Measurements from ENCODE around the gene BRSK2. TPM values are rescaled to one million over a fixed set of nuclear protein-coding genes. Genes with fewer than 3 reads are reported as not detected.

Gene BRSK2
- total RNA-seq, 1 experiment from 2014 or later = 1.2 TPM

- no peak for ATAC-seq
Observed at GRCh38 chr11:1496091-1496760, 106.5 kb downstream of the BRSK2 start.

DNA sequence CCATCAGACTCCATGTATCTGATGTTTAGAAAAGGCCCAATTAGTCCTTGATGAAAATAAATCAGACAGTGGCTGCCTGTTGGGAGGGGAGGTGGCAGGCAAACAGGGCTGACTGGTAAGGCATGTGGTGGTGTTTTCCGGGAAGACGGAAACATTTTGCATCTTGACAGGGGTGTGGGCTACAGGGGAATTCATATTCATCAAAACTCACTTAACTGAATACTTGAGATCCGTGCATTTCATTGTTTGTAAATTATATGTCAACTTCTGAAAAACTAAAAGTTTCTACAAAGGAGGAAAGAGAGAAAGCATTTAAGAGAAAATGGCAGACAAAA is 107.0 kb downstream of the BRSK2 start:
- H2AFZ ChIP-seq (ENCODE audit: low read length) = no peak overlapping the region
- no peak overlapping the region for H3K4me2 ChIP-seq (ENCODE audit: low read length)
- 0 out of 2 replicates have a peak, but pooled peaks cover 6% of the 10 kb centered on the region for H3K4me1 ChIP-seq (ENCODE audit: insufficient read depth, low read length)
- no peak overlapping the region for H3K27ac ChIP-seq (ENCODE audit: low read length)
- H3K9me3 ChIP-seq (ENCODE audit: low read length) = no peaks in the 10 kb centered on the region
- no peaks in the 10 kb centered on the region for H3K9me2 ChIP-seq (replicated peaks; ENCODE audit: low read length)
- no peak for DNase-seq
- no peak for TF ChIP-seq CTCF (conservative IDR thresholded peaks at IDR 0.05; ENCODE audit: low read depth, low read length)
- no peak for TF ChIP-seq EZH2 (IDR thresholded peaks at IDR 0.05; ENCODE audit: low read length, unreplicated experiment)
- no peak for TF ChIP-seq EZH2phosphoT487 (IDR thresholded peaks at IDR 0.05; ENCODE audit: borderline replicate concordance, low read length)
- CTCF ChIA-PET = no interaction called here
- BruUV-seq (replicated peaks) = no TSS peak
- POLR2A ChIA-PET (ENCODE audit: unreplicated experiment) = no interaction called here
- H3K9ac ChIP-seq (ENCODE audit: low read length) = no peak overlapping the region
- intact Hi-C loops (cut with micrococcal nuclease) = no loop called here
- ATAC-seq = no peak
- peaks cover 74% of the 10 kb centered on the region for H3K79me2 ChIP-seq (ENCODE audit: low read length)
- H3K36me3 ChIP-seq (ENCODE audit: low read depth, low read length) = no peaks in the 10 kb centered on the region
- no peaks in the 10 kb centered on the region for H3F3A ChIP-seq (ENCODE audit: low read length, unreplicated experiment)
- H4K20me1 ChIP-seq (ENCODE audit: low read length) = no peaks in the 10 kb centered on the region; the same call in 1 of the 2 replicates
- H3K27me3 ChIP-seq (ENCODE audit: low read length) = no peaks in the 10 kb centered on the region
- no peak overlapping the region for H3K4me3 ChIP-seq (ENCODE audit: low read length)

More at GRCh38 chr11:1496091-1496760, 106.5 kb downstream of the BRSK2 start:
- no peaks in the 10 kb centered on the region for H3F3A ChIP-seq (ENCODE audit: low read length, unreplicated experiment)
- H4K20me1 ChIP-seq (ENCODE audit: low read length) = no peaks in the 10 kb centered on the region; the same call in 1 of the 2 replicates
- H3K9ac ChIP-seq (ENCODE audit: low read length) = no peak overlapping the region
- intact Hi-C loops (cut with micrococcal nuclease) = no loop called here
- H3K4me3 ChIP-seq (ENCODE audit: low read length) = no peak overlapping the region
- H3K4me2 ChIP-seq (ENCODE audit: low read length) = no peak overlapping the region
- CTCF ChIA-PET = no interaction called here
- POLR2A ChIA-PET (ENCODE audit: unreplicated experiment) = interaction anchor here (0.6 kb wide), 1 partner anchor 187 kb away, joined by 8 read pairs; no protein-coding TSS in a partner anchor
- TF ChIP-seq CTCF (conservative IDR thresholded peaks at IDR 0.05; ENCODE audit: low read depth, low read length) = no peak
- no peak for TF ChIP-seq EZH2phosphoT487 (IDR thresholded peaks at IDR 0.05; ENCODE audit: borderline replicate concordance, low read length)
- no peak for TF ChIP-seq EZH2 (IDR thresholded peaks at IDR 0.05; ENCODE audit: low read length, unreplicated experiment)
- no peak overlapping the region for H3K27ac ChIP-seq (ENCODE audit: low read length)
- no TSS peak for BruUV-seq (replicated peaks)
- no peaks in the 10 kb centered on the region for H3K36me3 ChIP-seq (ENCODE audit: low read depth, low read length)
- 0 out of 2 replicates have a peak, but pooled peaks cover 6% of the 10 kb centered on the region for H3K4me1 ChIP-seq (ENCODE audit: insufficient read depth, low read length)
- no peaks in the 10 kb centered on the region for H3K27me3 ChIP-seq (ENCODE audit: low read length)
- no peak for DNase-seq
- no peaks in the 10 kb centered on the region for H3K9me2 ChIP-seq (replicated peaks; ENCODE audit: low read length)
- no peaks in the 10 kb centered on the region for H3K9me3 ChIP-seq (ENCODE audit: low read length)
- no peak overlapping the region for H2AFZ ChIP-seq (ENCODE audit: low read length)
- H3K79me2 ChIP-seq (ENCODE audit: low read length) = peaks cover 77% of the 10 kb centered on the region

DNA sequence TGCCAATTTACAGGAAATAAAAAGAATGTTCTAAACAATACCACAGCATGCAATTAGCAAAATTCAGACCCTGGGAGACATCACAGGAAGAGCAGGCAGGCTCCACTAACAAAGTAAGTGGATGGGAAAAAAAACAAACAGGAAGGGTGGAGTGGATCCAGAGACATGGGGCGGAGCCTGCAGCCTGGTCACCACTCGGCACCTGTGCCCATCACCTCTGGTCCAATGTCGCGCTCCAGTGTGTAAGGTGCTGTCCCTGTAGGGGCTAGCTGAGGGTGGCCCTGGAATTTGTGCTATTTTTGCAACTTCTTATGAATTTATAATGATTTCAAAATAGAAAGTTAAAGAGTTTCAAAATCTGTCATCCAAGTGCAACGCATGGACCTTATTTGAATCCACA is 107.9 kb downstream of the BRSK2 start:
- intact Hi-C loops (cut with micrococcal nuclease) = no loop called here
- Histone ChIP-seq H3K4me1 (ENCODE audit: insufficient read depth, low read length) (0 out of 2 replicates have a peak, but pooled peaks cover 6% of the 10 kb centered on the region), H3K27ac (ENCODE audit: low read length) (no peak overlapping the region), H3K27me3 (ENCODE audit: low read length) (no peaks in the 10 kb centered on the region), H3F3A (ENCODE audit: low read length, unreplicated experiment) (no peaks in the 10 kb centered on the region), H3K9ac (ENCODE audit: low read length) (no peak overlapping the region), H3K9me3 (ENCODE audit: low read length) (no peaks in the 10 kb centered on the region), H2AFZ (ENCODE audit: low read length) (no peak overlapping the region), H3K79me2 (ENCODE audit: low read length) (peaks cover 68% of the 10 kb centered on the region), H3K36me3 (ENCODE audit: low read depth, low read length) (no peaks in the 10 kb centered on the region), H3K4me2 (ENCODE audit: low read length) (no peak overlapping the region), H4K20me1 (ENCODE audit: low read length) (no peaks in the 10 kb centered on the region; the same call in 1 of the 2 replicates), H3K4me3 (ENCODE audit: low read length) (no peak overlapping the region), H3K9me2 (replicated peaks; ENCODE audit: low read length) (no peaks in the 10 kb centered on the region)
- TF ChIP-seq CTCF (conservative IDR thresholded peaks at IDR 0.05; ENCODE audit: low read depth, low read length) (no peak), EZH2 (IDR thresholded peaks at IDR 0.05; ENCODE audit: low read length, unreplicated experiment) (no peak), EZH2phosphoT487 (IDR thresholded peaks at IDR 0.05; ENCODE audit: borderline replicate concordance, low read length) (no peak)
- ATAC-seq (no peak), DNase-seq (no peak)
- ChIA-PET CTCF (no interaction called here), POLR2A (ENCODE audit: unreplicated experiment) (no interaction called here)
- no TSS peak for BruUV-seq (replicated peaks)
